GM12878 (cell line): ENCODE data around the gene AGTPBP1. TPM values are rescaled to one million over a fixed set of nuclear protein-coding genes. Genes with fewer than 3 reads are reported as not detected.

Source experiments
- ATAC-seq: fragments of 200-7000 bp; cut with Tn5 transposase; 3 replicates; pipeline ENCODE4 v1.9.1; 2020; ENCODE audit warnings: mild to moderate bottlenecking, moderate library complexity
- BruUV-seq: library from RNA; stranded (reverse); fragments of 400-500 nt; replicated peaks from 2 replicates; lab custom pipeline; 2021; lab: Mats Ljungman, UMichigan
- CTCF ChIA-PET: fragments of 300-600 bp; sonication (Branson Sonifier 250); formaldehyde crosslinking; extraction: SDS; loops from one replicate; lab custom pipeline; 2021; ENCODE audit warnings: inconsistent platforms; lab: Yijun Ruan, JAX
- POLR2A ChIA-PET: fragments of 350-600 bp; formaldehyde crosslinking; extraction: SDS; loops from one replicate; lab custom pipeline; 2021; ENCODE audit warnings: inconsistent platforms; lab: Charles Lee
- RAD21 ChIA-PET: fragments of 300-600 bp; sonication (Branson Sonifier 250); formaldehyde crosslinking; loops from one replicate; lab custom pipeline; 2023; ENCODE audit warnings: antibody characterized with exemption; ENCODE audit not compliant: unreplicated experiment; lab: Charles Lee
- SMC1A ChIA-PET: fragments of 300-600 bp; sonication (Branson Sonifier 250); formaldehyde crosslinking; loops from one replicate; lab custom pipeline; 2023; ENCODE audit not compliant: unreplicated experiment, uncharacterized antibody; lab: Charles Lee
- DNase-seq: peaks from one replicate; pipeline ENCODE4 v3.0.0-alpha.2; 2011; ENCODE audit warnings: low read depth, low spot score
- FAIRE-seq: peaks from 3 replicates; lab custom pipeline; 2011; peaks lifted over from hg19 to GRCh38; lab: Jason Lieb, UNC
- H2AFZ ChIP-seq: 2 replicates; pipeline ENCODE4 v1.6.0; 2011; ENCODE audit warnings: low read depth, low read length, control low read depth; ENCODE audit not compliant: control insufficient read depth
- H3K27ac ChIP-seq: 2 replicates; pipeline ENCODE4 v1.5.1; 2011; ENCODE audit warnings: control low read depth; ENCODE audit not compliant: control insufficient read depth, insufficient read depth
- H3K27me3 ChIP-seq, 2 experiments: replicated peaks in 1 of 2; 2 replicates each; pipeline versions ENCODE4 v1.6.0 to v1.6.1; 2011; ENCODE audit warnings: low read length in 1 of 2; ENCODE audit not compliant: control insufficient read depth in 2 of 2, insufficient read depth in 2 of 2
- H3K36me3 ChIP-seq, 2 experiments: 2 replicates each; pipeline ENCODE4 v1.5.1; 2011; ENCODE audit warnings: low read length in 1 of 2; ENCODE audit not compliant: control insufficient read depth in 2 of 2, insufficient read depth in 2 of 2
- H3K4me1 ChIP-seq: 2 replicates; pipeline ENCODE4 v1.6.1; 2011; ENCODE audit warnings: mild to moderate bottlenecking, low read length, moderate library complexity, mixed read lengths; ENCODE audit not compliant: control insufficient read depth, insufficient read depth
- H3K4me2 ChIP-seq: 2 replicates; pipeline ENCODE4 v1.6.0; 2011; ENCODE audit warnings: control low read depth; ENCODE audit not compliant: control insufficient read depth, insufficient read depth
- H3K4me3 ChIP-seq: fragments of 200-600 bp; sonication (generic); 2 replicates; pipeline ENCODE4 v1.5.1; 2016
- H3K79me2 ChIP-seq: 2 replicates; pipeline ENCODE4 v1.6.0; 2011; ENCODE audit warnings: low read length; ENCODE audit not compliant: control insufficient read depth, insufficient read depth
- H3K9ac ChIP-seq: 2 replicates; pipeline ENCODE4 v1.8.0; 2011; ENCODE audit warnings: low read length, control low read depth, mixed read lengths; ENCODE audit not compliant: control insufficient read depth, insufficient read depth
- H3K9me3 ChIP-seq: replicated peaks from 3 replicates; pipeline ENCODE4 v1.5.1; 2011; ENCODE audit warnings: mild to moderate bottlenecking, low read length; ENCODE audit not compliant: control insufficient read depth, insufficient read depth
- H4K20me1 ChIP-seq: 2 replicates; pipeline ENCODE4 v1.6.0; 2011; ENCODE audit not compliant: control insufficient read depth, insufficient read depth
- ETV6 ChIP-seq, 2 experiments: fragments of 450-650 bp in 1 of 2; IDR thresholded peaks in 1 of 2; conservative IDR thresholded peaks in 1 of 2; 2 replicates each; pipeline ENCODE4 v1.6.1; 2014; ENCODE audit warnings: antibody characterized with exemption in 1 of 2, borderline replicate concordance in 1 of 2, low read depth in 1 of 2, mild to moderate bottlenecking in 1 of 2, moderate library complexity in 1 of 2
- IRF4 ChIP-seq: IDR thresholded peaks from 2 replicates; pipeline ENCODE4 v1.6.1; 2011; ENCODE audit warnings: low read depth, low read length
- MYB ChIP-seq: fragments of 150-350 bp; IDR thresholded peaks from 2 replicates; pipeline ENCODE4 v1.6.1; 2014; ENCODE audit warnings: mild to moderate bottlenecking, low read depth, low read length, borderline replicate concordance
- RELA ChIP-seq: fragments of 450-650 bp; IDR thresholded peaks from 2 replicates; pipeline ENCODE4 v1.8.0; 2014; ENCODE audit warnings: borderline replicate concordance; ENCODE audit not compliant: partially characterized antibody
- SIX5 ChIP-seq: IDR thresholded peaks from 2 replicates; pipeline ENCODE4 v1.6.1; 2011; ENCODE audit warnings: mild to moderate bottlenecking, low read depth, low read length, moderate library complexity; ENCODE audit not compliant: severe bottlenecking
- STAT3 ChIP-seq: IDR thresholded peaks from 2 replicates; pipeline ENCODE4 v1.6.1; 2011; ENCODE audit warnings: low read depth, low read length, improper control_type of control experiment
- SUPT20H ChIP-seq: IDR thresholded peaks from 2 replicates; pipeline ENCODE4 v1.6.1; 2011; ENCODE audit warnings: low read depth, mild to moderate bottlenecking, low read length, moderate library complexity, borderline replicate concordance; ENCODE audit not compliant: control insufficient read depth
- ZBED1 ChIP-seq: IDR thresholded peaks from 2 replicates; pipeline ENCODE4 v1.6.1; 2016; ENCODE audit warnings: borderline replicate concordance
- in situ Hi-C: fragments of 300-500 bp; cut with MboI; formaldehyde crosslinking; loops from 9 replicates; pipeline ENCODE4 v1.14.3; 2018; ENCODE audit warnings: mixed read lengths
- intact Hi-C: fragments of 100-400 bp; cut with micrococcal nuclease; formaldehyde crosslinking; loops from one replicate; pipeline ENCODE4 v1.14.2; 2022; ENCODE audit not compliant: unreplicated experiment
- polyA plus RNA-seq, 11 experiments: library from polyadenylated mRNA; depleted of rRNA in 4 of 11; unstranded in 6 of 11; stranded (reverse) in 5 of 11; fragments of >200 nt; fragmentation: Nextera tagmentation in 4 of 11; fragmentation: Illumina TruSeq in 1 of 11; extraction: Ambion mirVana in 4 of 11; extraction: Trizol in 1 of 11; gene quantifications; 1 replicate in 1 of 11; 2 replicates in 10 of 11; pipeline versions ENCODE4 v1.2.1 to v1.2.3, GENCODE V29; 2011 to 2016; ENCODE audit warnings: inconsistent platforms in 2 of 11, missing spikeins in 2 of 11, low read depth in 1 of 11
- total RNA-seq, 4 experiments: library from RNA; depleted of rRNA in 3 of 4; stranded (reverse); fragments of >200 nt in 3 of 4; fragmentation: Illumina TruSeq in 1 of 4; extraction: Trizol in 1 of 4; gene quantifications; 2 replicates each; pipeline versions ENCODE4 v1.2.1 to v1.2.3, GENCODE V29; 2013 to 2021
- TF ChIP-seq, protein P1 (sequence below): fragments of 450-650 bp; IDR thresholded peaks from 2 replicates; pipeline ENCODE4 v1.6.1; 2017; ENCODE audit warnings: antibody characterized with exemption, mild to moderate bottlenecking, moderate library complexity
- TF ChIP-seq, protein P2 (sequence below): fragments of 450-650 bp; IDR thresholded peaks from 2 replicates; pipeline ENCODE4 v1.6.1; 2017; ENCODE audit warnings: borderline replicate concordance
- TF ChIP-seq, protein P3 (sequence below): fragments of 450-650 bp; IDR thresholded peaks from 2 replicates; pipeline ENCODE4 v1.6.1; 2016; ENCODE audit warnings: mild to moderate bottlenecking

The AGTPBP1 gene
- total and polyA plus RNA-seq, 10 of the 15 experiments (the other 5 are each of a cell fraction or from before 2014, with no cell fraction given), result 6.1 to 35.2 (median 20.0) TPM

DNA sequence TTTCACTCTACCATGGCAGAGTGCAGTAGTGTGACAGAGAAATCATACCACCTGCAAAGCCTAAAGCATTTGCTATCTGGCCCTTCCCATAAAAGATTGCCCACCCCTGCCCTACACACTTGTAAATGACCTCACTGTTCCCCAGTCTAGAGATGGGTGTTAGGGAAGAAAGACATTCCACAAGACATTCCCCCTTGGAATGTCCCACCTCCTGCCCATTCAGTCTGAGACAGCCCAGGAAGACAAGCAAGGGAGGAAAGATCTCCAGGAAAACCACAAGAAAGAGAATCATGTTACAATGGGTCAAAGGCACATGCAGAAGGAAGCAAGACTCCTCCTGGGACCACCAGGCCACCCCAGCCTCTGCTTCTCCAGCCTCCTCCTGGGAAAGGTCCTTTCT lies 230.0 kb downstream of the AGTPBP1 start:
- no peak for DNase-seq
- SMC1A ChIA-PET, result no interaction called here
- Histone ChIP-seq H3K27me3 (no peaks in the 10 kb centered on the region), H3K4me3 (no peak overlapping the region), H3K4me1 (no peaks in the 10 kb centered on the region), H2AFZ (no peak overlapping the region), H3K9ac (no peak overlapping the region), H3K4me2 (no peak overlapping the region), H4K20me1 (no peaks in the 10 kb centered on the region), H3K36me3 (no peaks in the 10 kb centered on the region), H3K9me3 (no peaks in the 10 kb centered on the region), H3K27ac (no peak overlapping the region), H3K79me2 (no peaks in the 10 kb centered on the region)
- intact Hi-C loops, result no loop called here
- CTCF ChIA-PET, result no interaction called here
- RAD21 ChIA-PET, result no interaction called here
- BruUV-seq, result no TSS peak
- ATAC-seq, result no peak
- in situ Hi-C loops, result no loop called here
- TF ChIP-seq ETV6 (conservative IDR thresholded peaks at IDR 0.05 in 1 of 2, IDR thresholded peaks at IDR 0.05 in 1 of 2; ENCODE audit: borderline replicate concordance in 1 of 2, low read depth in 1 of 2), result no peak
- TF ChIP-seq SIX5, result no peak
- TF ChIP-seq, protein P1, sequence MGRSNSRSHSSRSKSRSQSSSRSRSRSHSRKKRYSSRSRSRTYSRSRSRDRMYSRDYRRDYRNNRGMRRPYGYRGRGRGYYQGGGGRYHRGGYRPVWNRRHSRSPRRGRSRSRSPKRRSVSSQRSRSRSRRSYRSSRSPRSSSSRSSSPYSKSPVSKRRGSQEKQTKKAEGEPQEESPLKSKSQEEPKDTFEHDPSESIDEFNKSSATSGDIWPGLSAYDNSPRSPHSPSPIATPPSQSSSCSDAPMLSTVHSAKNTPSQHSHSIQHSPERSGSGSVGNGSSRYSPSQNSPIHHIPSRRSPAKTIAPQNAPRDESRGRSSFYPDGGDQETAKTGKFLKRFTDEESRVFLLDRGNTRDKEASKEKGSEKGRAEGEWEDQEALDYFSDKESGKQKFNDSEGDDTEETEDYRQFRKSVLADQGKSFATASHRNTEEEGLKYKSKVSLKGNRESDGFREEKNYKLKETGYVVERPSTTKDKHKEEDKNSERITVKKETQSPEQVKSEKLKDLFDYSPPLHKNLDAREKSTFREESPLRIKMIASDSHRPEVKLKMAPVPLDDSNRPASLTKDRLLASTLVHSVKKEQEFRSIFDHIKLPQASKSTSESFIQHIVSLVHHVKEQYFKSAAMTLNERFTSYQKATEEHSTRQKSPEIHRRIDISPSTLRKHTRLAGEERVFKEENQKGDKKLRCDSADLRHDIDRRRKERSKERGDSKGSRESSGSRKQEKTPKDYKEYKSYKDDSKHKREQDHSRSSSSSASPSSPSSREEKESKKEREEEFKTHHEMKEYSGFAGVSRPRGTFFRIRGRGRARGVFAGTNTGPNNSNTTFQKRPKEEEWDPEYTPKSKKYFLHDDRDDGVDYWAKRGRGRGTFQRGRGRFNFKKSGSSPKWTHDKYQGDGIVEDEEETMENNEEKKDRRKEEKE, result no peak
- TF ChIP-seq SUPT20H, result no peak
- TF ChIP-seq STAT3, result no peak
- TF ChIP-seq ZBED1, result no peak
- no peak for TF ChIP-seq IRF4
- no peak for TF ChIP-seq MYB
- TF ChIP-seq, protein P2, sequence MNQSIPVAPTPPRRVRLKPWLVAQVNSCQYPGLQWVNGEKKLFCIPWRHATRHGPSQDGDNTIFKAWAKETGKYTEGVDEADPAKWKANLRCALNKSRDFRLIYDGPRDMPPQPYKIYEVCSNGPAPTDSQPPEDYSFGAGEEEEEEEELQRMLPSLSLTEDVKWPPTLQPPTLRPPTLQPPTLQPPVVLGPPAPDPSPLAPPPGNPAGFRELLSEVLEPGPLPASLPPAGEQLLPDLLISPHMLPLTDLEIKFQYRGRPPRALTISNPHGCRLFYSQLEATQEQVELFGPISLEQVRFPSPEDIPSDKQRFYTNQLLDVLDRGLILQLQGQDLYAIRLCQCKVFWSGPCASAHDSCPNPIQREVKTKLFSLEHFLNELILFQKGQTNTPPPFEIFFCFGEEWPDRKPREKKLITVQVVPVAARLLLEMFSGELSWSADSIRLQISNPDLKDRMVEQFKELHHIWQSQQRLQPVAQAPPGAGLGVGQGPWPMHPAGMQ, result no peak
- TF ChIP-seq, protein P3, sequence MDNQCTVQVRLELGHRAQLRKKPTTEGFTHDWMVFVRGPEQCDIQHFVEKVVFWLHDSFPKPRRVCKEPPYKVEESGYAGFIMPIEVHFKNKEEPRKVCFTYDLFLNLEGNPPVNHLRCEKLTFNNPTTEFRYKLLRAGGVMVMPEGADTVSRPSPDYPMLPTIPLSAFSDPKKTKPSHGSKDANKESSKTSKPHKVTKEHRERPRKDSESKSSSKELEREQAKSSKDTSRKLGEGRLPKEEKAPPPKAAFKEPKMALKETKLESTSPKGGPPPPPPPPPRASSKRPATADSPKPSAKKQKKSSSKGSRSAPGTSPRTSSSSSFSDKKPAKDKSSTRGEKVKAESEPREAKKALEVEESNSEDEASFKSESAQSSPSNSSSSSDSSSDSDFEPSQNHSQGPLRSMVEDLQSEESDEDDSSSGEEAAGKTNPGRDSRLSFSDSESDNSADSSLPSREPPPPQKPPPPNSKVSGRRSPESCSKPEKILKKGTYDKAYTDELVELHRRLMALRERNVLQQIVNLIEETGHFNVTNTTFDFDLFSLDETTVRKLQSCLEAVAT, result no peak
- TF ChIP-seq RELA, result no peak
- POLR2A ChIA-PET, result no interaction called here
- FAIRE-seq, result no peak
